OCI-LY7 (cell line): ENCODE measurements around the gene EIF3CL.
"Not testable (repeated sequence)": the region's sequence is repeated elsewhere in the genome, so short reads cannot be mapped to it uniquely, and the experiment has no call there.

Source experiments
- CTCF ChIP-seq: fragments of 200-600 bp; sonication (generic); conservative IDR thresholded peaks from 2 replicates; pipeline ENCODE4 v1.5.1; 2014; ENCODE audit warnings: mild to moderate bottlenecking, antibody characterized with exemption, low read length, moderate library complexity, mixed read lengths
- EZH2phosphoT487 ChIP-seq: fragments of 200-600 bp; sonication (generic); IDR thresholded peaks from 2 replicates; pipeline ENCODE4 v1.6.1; 2018; ENCODE audit warnings: low read depth, borderline replicate concordance, mild to moderate bottlenecking, mixed run types, antibody characterized with exemption, low read length, moderate library complexity, mixed read lengths

- not testable (repeated sequence) for TF ChIP-seq CTCF, EZH2phosphoT487
These were observed 17.6 kb upstream of the EIF3CL start for GRCh38 chr16:28421071-28421750.
